GM21717 (cell line): ENCODE results near the gene XYLT2.

Experiments
- ATAC-seq: cut with Tn5 transposase; IDR thresholded peaks from one replicate; pipeline ENCODE4 v1.9.1; 2021; ENCODE audit warnings: mild to moderate bottlenecking, moderate library complexity; ENCODE audit not compliant: unreplicated experiment

The XYLT2 gene

GRCh38 chr17:50348522-50349242, 2.8 kb downstream of the XYLT2 start:
- no peak for ATAC-seq

GRCh38 chr17:50349243-50349600, 3.3 kb downstream of the XYLT2 start:
- no peak for ATAC-seq

GRCh38 chr17:50350733-50351132, 4.8 kb downstream of the XYLT2 start:
- ATAC-seq, result no peak

- ATAC-seq, result no peak
Observed at GRCh38 chr17:50352072-50352692, 6.3 kb downstream of the XYLT2 start.

GRCh38 chr17:50352693-50353599, 7.0 kb downstream of the XYLT2 start:
- ATAC-seq, result no peak

- ATAC-seq, result no peak
Observed at GRCh38 chr17:50353600-50354195, 7.8 kb downstream of the XYLT2 start.

GRCh38 chr17:50354198-50354597, 8.3 kb downstream of the XYLT2 start:
- no peak for ATAC-seq

- ATAC-seq, result no peak
Observed at GRCh38 chr17:50354776-50355175, 8.8 kb downstream of the XYLT2 start.

- no peak for ATAC-seq
Observed at GRCh38 chr17:50355336-50355700, 9.4 kb downstream of the XYLT2 start.

GRCh38 chr17:50355701-50356341, 9.9 kb downstream of the XYLT2 start:
- ATAC-seq, result no peak

- no peak for ATAC-seq
Observed at GRCh38 chr17:50356418-50356817, 10.5 kb downstream of the XYLT2 start.

- no peak for ATAC-seq
Observed at GRCh38 chr17:50356892-50357510, 11.1 kb downstream of the XYLT2 start.

GRCh38 chr17:50358177-50358576, 12.3 kb downstream of the XYLT2 start:
- ATAC-seq, result no peak

- no peak for ATAC-seq
Observed at GRCh38 chr17:50359005-50359699, 13.2 kb downstream of the XYLT2 start.

- no peak for ATAC-seq
Observed at GRCh38 chr17:50359998-50360461, 14.1 kb downstream of the XYLT2 start.

GRCh38 chr17:50360486-50361115, 14.7 kb downstream of the XYLT2 start:
- ATAC-seq, result no peak

- ATAC-seq, result no peak
Observed at GRCh38 chr17:50361561-50362480, 15.9 kb downstream of the XYLT2 start.

GRCh38 chr17:50362661-50363060, 16.7 kb downstream of the XYLT2 start:
- ATAC-seq, result no peak
